ENCODE results near the gene EIF2S2.

DNA sequence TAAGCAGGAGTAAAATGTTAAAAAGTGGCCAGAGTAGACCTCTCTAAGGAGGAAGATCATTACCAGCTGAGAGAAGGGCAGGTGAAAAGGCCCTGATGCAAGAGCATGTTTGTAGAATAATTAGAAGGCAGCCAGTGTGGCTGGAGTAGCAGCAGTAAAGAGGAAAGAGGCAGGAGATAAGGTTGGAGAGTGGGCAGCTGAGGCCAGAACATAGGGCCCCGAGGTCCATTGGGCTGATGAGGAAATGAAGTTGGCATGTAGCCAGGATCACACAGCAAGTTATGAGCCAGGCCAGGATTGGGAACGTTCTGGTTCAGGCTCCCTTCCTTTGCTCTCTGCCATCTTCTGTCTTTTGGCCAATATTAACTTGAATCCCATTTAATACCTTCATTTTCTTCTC is 66.7 kb downstream of the EIF2S2 start:
- TF ChIP-seq, protein P1, sequence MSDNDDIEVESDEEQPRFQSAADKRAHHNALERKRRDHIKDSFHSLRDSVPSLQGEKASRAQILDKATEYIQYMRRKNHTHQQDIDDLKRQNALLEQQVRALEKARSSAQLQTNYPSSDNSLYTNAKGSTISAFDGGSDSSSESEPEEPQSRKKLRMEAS (IDR thresholded peaks at IDR 0.05), result no peak
- TF ChIP-seq, protein P2, sequence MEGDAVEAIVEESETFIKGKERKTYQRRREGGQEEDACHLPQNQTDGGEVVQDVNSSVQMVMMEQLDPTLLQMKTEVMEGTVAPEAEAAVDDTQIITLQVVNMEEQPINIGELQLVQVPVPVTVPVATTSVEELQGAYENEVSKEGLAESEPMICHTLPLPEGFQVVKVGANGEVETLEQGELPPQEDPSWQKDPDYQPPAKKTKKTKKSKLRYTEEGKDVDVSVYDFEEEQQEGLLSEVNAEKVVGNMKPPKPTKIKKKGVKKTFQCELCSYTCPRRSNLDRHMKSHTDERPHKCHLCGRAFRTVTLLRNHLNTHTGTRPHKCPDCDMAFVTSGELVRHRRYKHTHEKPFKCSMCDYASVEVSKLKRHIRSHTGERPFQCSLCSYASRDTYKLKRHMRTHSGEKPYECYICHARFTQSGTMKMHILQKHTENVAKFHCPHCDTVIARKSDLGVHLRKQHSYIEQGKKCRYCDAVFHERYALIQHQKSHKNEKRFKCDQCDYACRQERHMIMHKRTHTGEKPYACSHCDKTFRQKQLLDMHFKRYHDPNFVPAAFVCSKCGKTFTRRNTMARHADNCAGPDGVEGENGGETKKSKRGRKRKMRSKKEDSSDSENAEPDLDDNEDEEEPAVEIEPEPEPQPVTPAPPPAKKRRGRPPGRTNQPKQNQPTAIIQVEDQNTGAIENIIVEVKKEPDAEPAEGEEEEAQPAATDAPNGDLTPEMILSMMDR (IDR thresholded peaks at IDR 0.05 in 2 of 3, conservative IDR thresholded peaks at IDR 0.05 in 1 of 3; ENCODE audit: borderline replicate concordance in 1 of 3, insufficient read depth in 1 of 3, low read depth in 2 of 3, low read length in 2 of 3), result no peak
- TF ChIP-seq CEBPB (IDR thresholded peaks at IDR 0.05; ENCODE audit: low read depth) (no peak), POLR2A (IDR thresholded peaks at IDR 0.05; ENCODE audit: borderline replicate concordance, extremely low read depth, insufficient read depth, insufficient read length) (no peak), POLR2AphosphoS5 (IDR thresholded peaks at IDR 0.05; ENCODE audit: low read depth, low read length) (no peak), EZH2 (IDR thresholded peaks at IDR 0.05) (no peak), ELF1 (IDR thresholded peaks at IDR 0.05; ENCODE audit: borderline replicate concordance, low read depth) (no peak), JUND (IDR thresholded peaks at IDR 0.05) (no peak)
- TF ChIP-seq, protein P3, sequence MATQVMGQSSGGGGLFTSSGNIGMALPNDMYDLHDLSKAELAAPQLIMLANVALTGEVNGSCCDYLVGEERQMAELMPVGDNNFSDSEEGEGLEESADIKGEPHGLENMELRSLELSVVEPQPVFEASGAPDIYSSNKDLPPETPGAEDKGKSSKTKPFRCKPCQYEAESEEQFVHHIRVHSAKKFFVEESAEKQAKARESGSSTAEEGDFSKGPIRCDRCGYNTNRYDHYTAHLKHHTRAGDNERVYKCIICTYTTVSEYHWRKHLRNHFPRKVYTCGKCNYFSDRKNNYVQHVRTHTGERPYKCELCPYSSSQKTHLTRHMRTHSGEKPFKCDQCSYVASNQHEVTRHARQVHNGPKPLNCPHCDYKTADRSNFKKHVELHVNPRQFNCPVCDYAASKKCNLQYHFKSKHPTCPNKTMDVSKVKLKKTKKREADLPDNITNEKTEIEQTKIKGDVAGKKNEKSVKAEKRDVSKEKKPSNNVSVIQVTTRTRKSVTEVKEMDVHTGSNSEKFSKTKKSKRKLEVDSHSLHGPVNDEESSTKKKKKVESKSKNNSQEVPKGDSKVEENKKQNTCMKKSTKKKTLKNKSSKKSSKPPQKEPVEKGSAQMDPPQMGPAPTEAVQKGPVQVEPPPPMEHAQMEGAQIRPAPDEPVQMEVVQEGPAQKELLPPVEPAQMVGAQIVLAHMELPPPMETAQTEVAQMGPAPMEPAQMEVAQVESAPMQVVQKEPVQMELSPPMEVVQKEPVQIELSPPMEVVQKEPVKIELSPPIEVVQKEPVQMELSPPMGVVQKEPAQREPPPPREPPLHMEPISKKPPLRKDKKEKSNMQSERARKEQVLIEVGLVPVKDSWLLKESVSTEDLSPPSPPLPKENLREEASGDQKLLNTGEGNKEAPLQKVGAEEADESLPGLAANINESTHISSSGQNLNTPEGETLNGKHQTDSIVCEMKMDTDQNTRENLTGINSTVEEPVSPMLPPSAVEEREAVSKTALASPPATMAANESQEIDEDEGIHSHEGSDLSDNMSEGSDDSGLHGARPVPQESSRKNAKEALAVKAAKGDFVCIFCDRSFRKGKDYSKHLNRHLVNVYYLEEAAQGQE (IDR thresholded peaks at IDR 0.05; ENCODE audit: low read depth), result no peak

All from HCT116 (cell line).